K562 (cell line): ENCODE data around the gene GEMIN5. TPM values are rescaled to one million over a fixed set of nuclear protein-coding genes. Genes with fewer than 3 reads are reported as not detected.
A peak's percentile ranks its signal among the peaks of the same experiment; 100 is the strongest.

Experiments used
- ATAC-seq: fragments of 200-7000 bp; cut with Tn5 transposase; 3 replicates; pipeline ENCODE4 v1.9.1; 2020; ENCODE audit warnings: moderate library complexity
- BruUV-seq: library from RNA; stranded (reverse); fragments of 400-500 nt; replicated peaks from 2 replicates; lab custom pipeline; 2021; lab: Mats Ljungman, UMichigan
- CTCF ChIA-PET: fragments of 300-600 bp; formaldehyde crosslinking; extraction: SDS; loops from one replicate; lab custom pipeline; 2021; ENCODE audit warnings: low intra/inter-chr PET ratio; lab: Yijun Ruan, JAX
- POLR2A ChIA-PET: fragments of 300-600, 350-650 bp; sonication (Branson Sonifier 250); formaldehyde crosslinking; extraction: SDS; loops from one replicate; lab custom pipeline; 2021; ENCODE audit warnings: antibody characterized with exemption, inconsistent platforms; lab: Yijun Ruan, JAX
- DNase-seq, 4 experiments: peaks; one replicate each; pipeline versions ENCODE4 v3.0.0 to v3.0.0-alpha.2; 2011 to 2018; ENCODE audit warnings: low spot score in 3 of 4, mixed read lengths in 3 of 4; ENCODE audit errors: extremely low read depth in 1 of 4
- FAIRE-seq: peaks from 2 replicates; lab custom pipeline; 2011; peaks lifted over from hg19 to GRCh38; lab: Jason Lieb, UNC
- H2AFZ ChIP-seq: 2 replicates; pipeline ENCODE4 v1.6.0; 2011; ENCODE audit warnings: low read depth, low read length, control low read depth, inconsistent platforms
- H3K27ac ChIP-seq: fragments of 200-600 bp; 3 replicates; pipeline ENCODE4 v1.8.0; 2011; ENCODE audit warnings: low read depth, mild to moderate bottlenecking, control low read depth, inconsistent platforms, low read length, moderate library complexity, mixed read lengths; ENCODE audit errors: extremely low read depth
- H3K27me3 ChIP-seq, 2 experiments: fragments of 300-600 bp in 1 of 2; 2 replicates in 1 of 2; 3 replicates in 1 of 2; pipeline versions ENCODE4 v1.6.0 to v1.8.0; 2011; ENCODE audit warnings: inconsistent platforms in 2 of 2, low read length in 2 of 2, mild to moderate bottlenecking in 1 of 2, mixed read lengths in 1 of 2, moderate library complexity in 1 of 2; ENCODE audit not compliant: control insufficient read depth in 2 of 2, insufficient read depth in 2 of 2
- H3K36me3 ChIP-seq: fragments of 300-600 bp; 3 replicates; pipeline ENCODE4 v1.8.0; 2011; ENCODE audit warnings: mild to moderate bottlenecking, low read length, inconsistent platforms; ENCODE audit not compliant: control insufficient read depth, insufficient read depth
- H3K4me1 ChIP-seq, 2 experiments: fragments of 200-600 bp in 1 of 2; replicated peaks in 1 of 2; 2 replicates in 1 of 2; 3 replicates in 1 of 2; pipeline versions ENCODE4 v1.5.1 to v1.8.0; 2011; ENCODE audit warnings: inconsistent platforms in 2 of 2, low read length in 2 of 2, mild to moderate bottlenecking in 1 of 2, mixed read lengths in 1 of 2, moderate library complexity in 1 of 2; ENCODE audit not compliant: control insufficient read depth in 2 of 2, insufficient read depth in 2 of 2
- H3K4me2 ChIP-seq: 2 replicates; pipeline ENCODE4 v1.6.1; 2011; ENCODE audit warnings: low read length, control low read depth, inconsistent platforms, mixed read lengths; ENCODE audit not compliant: insufficient read depth
- H3K4me3 ChIP-seq: fragments of 200-600 bp; sonication (generic), shearing (Covaris generic); 2 replicates; pipeline ENCODE4 v1.5.1; 2016; ENCODE audit warnings: control low read depth, inconsistent platforms
- H3K79me2 ChIP-seq: fragments of 200-600 bp; 3 replicates; pipeline ENCODE4 v1.8.0; 2011; ENCODE audit warnings: low read length, inconsistent platforms; ENCODE audit not compliant: control insufficient read depth, insufficient read depth
- H3K9ac ChIP-seq, 2 experiments: 2 replicates each; pipeline versions ENCODE4 v1.6.0 to v1.6.1; 2011; ENCODE audit warnings: low read depth in 2 of 2, low read length in 2 of 2, control low read depth in 1 of 2, inconsistent platforms in 1 of 2, mild to moderate bottlenecking in 1 of 2, mixed read lengths in 1 of 2; ENCODE audit not compliant: insufficient read depth in 1 of 2
- H3K9me1 ChIP-seq: one replicate; pipeline ENCODE4 v1.6.0; 2011; ENCODE audit warnings: inconsistent platforms, mild to moderate bottlenecking, low read length, moderate library complexity; ENCODE audit not compliant: control insufficient read depth, insufficient read depth
- H3K9me3 ChIP-seq: replicated peaks from 2 replicates; pipeline ENCODE4 v1.5.1; 2011; ENCODE audit warnings: low read depth, low read length, inconsistent platforms; ENCODE audit not compliant: control insufficient read depth, insufficient read depth
- H4K20me1 ChIP-seq: replicated peaks from 2 replicates; pipeline ENCODE4 v1.6.1; 2011; ENCODE audit warnings: low read length, inconsistent platforms, mixed read lengths; ENCODE audit not compliant: control insufficient read depth, insufficient read depth
- CEBPG ChIP-seq, 3 experiments: fragments of 200-800 bp in 1 of 3; sonication (Bioruptor generic) in 1 of 3; sonication (generic) in 1 of 3; formaldehyde crosslinking in 1 of 3; IDR thresholded peaks in 2 of 3; conservative IDR thresholded peaks in 1 of 3; 2 replicates each; pipeline versions ENCODE4 v1.6.1 to v1.8.0; 2016 to 2022; ENCODE audit warnings: missing compliant biosample characterization in 2 of 3, missing genetic modification characterization in 2 of 3, mild to moderate bottlenecking in 1 of 3, missing genetic modification reagents in 1 of 3
- CHD1 ChIP-seq: fragments of 200-600 bp; sonication (generic); IDR thresholded peaks from one replicate; pipeline ENCODE4 v1.6.1; 2012; ENCODE audit warnings: mild to moderate bottlenecking, moderate library complexity, low read length, inconsistent platforms
- GABPA ChIP-seq: fragments of 200-800 bp; sonication (Bioruptor generic); conservative IDR thresholded peaks from 2 replicates; pipeline ENCODE4 v1.6.1; 2016; ENCODE audit warnings: low read depth, missing genetic modification characterization, missing compliant biosample characterization
- GTF2F1 ChIP-seq: IDR thresholded peaks from 2 replicates; pipeline ENCODE4 v1.6.1; 2011; ENCODE audit warnings: low read depth, low read length, improper control_type of control experiment
- HNRNPK ChIP-seq: fragments of 200-400 bp; formaldehyde crosslinking; IDR thresholded peaks from one replicate; pipeline ENCODE4 v1.6.1; 2018; ENCODE audit warnings: mild to moderate bottlenecking, low read depth, low read length; ENCODE audit not compliant: poor library complexity, severe bottlenecking
- KDM1A ChIP-seq, 2 experiments: fragments of 450-650 bp; IDR thresholded peaks; 2 replicates each; pipeline ENCODE4 v1.6.1; 2016; ENCODE audit warnings: mild to moderate bottlenecking in 2 of 2
- MYBL2 ChIP-seq, 2 experiments: fragments of 450-650 bp in 1 of 2; sonication (generic) in 1 of 2; formaldehyde crosslinking in 1 of 2; IDR thresholded peaks; 2 replicates each; pipeline versions ENCODE4 v1.6.1 to v1.8.1; 2017 to 2022; ENCODE audit warnings: borderline replicate concordance in 1 of 2, inconsistent platforms in 1 of 2, low read depth in 1 of 2, mild to moderate bottlenecking in 1 of 2, missing genetic modification reagents in 1 of 2, moderate library complexity in 1 of 2
- NFATC3 ChIP-seq: fragments of 450-650 bp; IDR thresholded peaks from 2 replicates; pipeline ENCODE4 v1.6.1; 2017; ENCODE audit warnings: mild to moderate bottlenecking
- OTX1 ChIP-seq: fragments of 450-650 bp; formaldehyde crosslinking; IDR thresholded peaks from 2 replicates; pipeline ENCODE4 v1.4.0; 2022; ENCODE audit warnings: mild to moderate bottlenecking
- PTTG1 ChIP-seq: fragments of 450-650 bp; IDR thresholded peaks from 2 replicates; pipeline ENCODE4 v1.6.1; 2016; ENCODE audit warnings: low read depth, mild to moderate bottlenecking, missing genetic modification characterization, missing compliant biosample characterization
- RBBP5 ChIP-seq: fragments of 200-600 bp; sonication (generic); IDR thresholded peaks from 2 replicates; pipeline ENCODE4 v1.6.1; 2012; ENCODE audit warnings: borderline replicate concordance, mild to moderate bottlenecking, low read length, control low read depth, inconsistent platforms; ENCODE audit not compliant: insufficient read depth, poor library complexity, severe bottlenecking
- SMARCA4 ChIP-seq: fragments of 450-650 bp; IDR thresholded peaks from 2 replicates; pipeline ENCODE4 v1.6.1; 2016
- TCF3 ChIP-seq: sonication (generic); formaldehyde crosslinking; IDR thresholded peaks from 2 replicates; pipeline ENCODE4 v1.4.0; 2020; ENCODE audit warnings: mild to moderate bottlenecking, missing genetic modification reagents
- WHSC1 ChIP-seq: IDR thresholded peaks from one replicate; pipeline ENCODE4 v1.6.1; 2012; ENCODE audit warnings: low read length, control low read depth, inconsistent platforms
- ZNF124 ChIP-seq: sonication (generic); formaldehyde crosslinking; IDR thresholded peaks from 2 replicates; pipeline ENCODE4 v1.8.1; 2022; ENCODE audit warnings: missing genetic modification reagents
- ZNF263 ChIP-seq: sonication (generic); formaldehyde crosslinking; IDR thresholded peaks from 2 replicates; pipeline ENCODE4 v1.8.0; 2022; ENCODE audit warnings: mild to moderate bottlenecking, missing genetic modification reagents, borderline replicate concordance
- ZNF551 ChIP-seq: fragments of 250-450 bp; sonication (Bioruptor Pico); IDR thresholded peaks from 2 replicates; pipeline ENCODE4 v1.5.0; 2021; ENCODE audit warnings: mild to moderate bottlenecking, moderate library complexity
- WGBS: fragments of 100-300 bp; shearing (Covaris generic); methylation state at CpG from one replicate; pipeline ENCODE4 v1.1.6; 2016; ENCODE audit warnings: low coverage, mixed read lengths; ENCODE audit not compliant: insufficient coverage; ENCODE audit errors: missing lambda C conversion rate; 5-methylcytosine and 5-hydroxymethylcytosine counted together
- in situ Hi-C: fragments of 300-500 bp; cut with MboI; formaldehyde crosslinking; loops from 4 replicates; pipeline ENCODE4 v1.15.0; 2018; ENCODE audit warnings: inconsistent platforms, mixed read lengths
- intact Hi-C: fragments of 100-400 bp; cut with micrococcal nuclease; formaldehyde crosslinking; loops from 2 replicates; pipeline ENCODE4 v1.14.2; 2022
- polyA plus RNA-seq, 8 experiments: library from polyadenylated mRNA; depleted of rRNA in 4 of 8; stranded (reverse) in 5 of 8; unstranded in 3 of 8; fragments of >200 nt; fragmentation: Nextera tagmentation in 2 of 8; fragmentation: Illumina TruSeq in 1 of 8; extraction: Ambion mirVana in 2 of 8; extraction: Trizol in 1 of 8; gene quantifications; 2 replicates each; pipeline versions ENCODE4 v1.2.1 to v1.2.3, GENCODE V29; 2011 to 2014; ENCODE audit warnings: inconsistent platforms in 1 of 8, missing spikeins in 1 of 8
- total RNA-seq, 7 experiments: library from RNA; depleted of rRNA in 6 of 7; stranded (reverse); fragments of >200 nt in 6 of 7; fragmentation: Illumina TruSeq in 2 of 7; extraction: Trizol in 2 of 7; gene quantifications; 2 replicates each; pipeline versions ENCODE4 v1.2.1 to v1.2.3, GENCODE V29; 2011 to 2021; ENCODE audit warnings: low replicate concordance in 1 of 7
- TF ChIP-seq, protein P1 (sequence below), 2 experiments: fragments of 200-800 bp in 1 of 2; sonication (Bioruptor generic) in 1 of 2; sonication (generic) in 1 of 2; formaldehyde crosslinking in 1 of 2; IDR thresholded peaks in 1 of 2; conservative IDR thresholded peaks in 1 of 2; 2 replicates each; pipeline versions ENCODE4 v1.5.0 to v1.6.1; 2016 to 2020; ENCODE audit warnings: missing compliant biosample characterization in 1 of 2, missing genetic modification characterization in 1 of 2, missing genetic modification reagents in 1 of 2

GEMIN5 gene
- total and polyA plus RNA-seq, 9 of the 15 experiments (the other 6 are each of a cell fraction or from before 2014, with no cell fraction given) = 10.3 to 48.2 (median 34.7) TPM

GRCh38 chr5:154858972-154859871 is 78.8 kb downstream of the GEMIN5 start:
- TSS peak; percentile 54 for BruUV-seq
- Histone ChIP-seq H3K27ac (peak overlapping the region; percentile 95), H3K4me2 (peak overlapping the region; percentile 96), H3K4me1 (peaks cover 17 to 31% of the 10 kb centered on the region in 2 experiments; a peak in 4 of 5 replicates), H3K79me2 (peaks cover 57% of the 10 kb centered on the region), H2AFZ (peak overlapping the region; percentile 95), H3K4me3 (peak overlapping the region; percentile 88), H3K9me1 (no peaks in the 10 kb centered on the region), H3K27me3 (no peaks in the 10 kb centered on the region), H4K20me1 (no peaks in the 10 kb centered on the region; the same call in 1 of the 2 replicates), H3K36me3 (peaks cover 22% of the 10 kb centered on the region), H3K9me3 (no peaks in the 10 kb centered on the region), H3K9ac (peak overlapping the region; percentile 87 to 97)
- under 1% methylated on average over 26 of the region's 26 CpGs for WGBS
- intact Hi-C loops = loop anchor here (1.0 to 2.0 kb wide), 3 partner anchors 24 to 104 kb away; partner anchors contain the start of gene LARP1
- in situ Hi-C loops = no loop called here
- peak; percentile 79 for FAIRE-seq
- POLR2A ChIA-PET = interaction anchor here (0.5 to 2.9 kb wide), 8 partner anchors 9 to 231 kb away, joined by 3 to 11 read pairs (median 4); no protein-coding TSS in a partner anchor
- peak in 1 of 4 experiments; percentile 31 for DNase-seq
- CTCF ChIA-PET = no interaction called here
- no peak; the same call in 1 of the 3 replicates for ATAC-seq
- TF ChIP-seq NFATC3 (no peak), KDM1A (IDR thresholded peaks at IDR 0.05) (peak; percentile 80 to 87), WHSC1 (no peak), TCF3 (CRISPR knock-in tag) (no peak), OTX1 (no peak), PTTG1 (no peak), SMARCA4 (0 out of 2 replicates have a peak, but pooled peaks have one; percentile 6), CHD1 (no peak), GTF2F1 (no peak), ZNF124 (CRISPR knock-in tag) (no peak), MYBL2 (IDR thresholded peaks at IDR 0.05; ENCODE audit: low read depth) (no peak), MYBL2 (CRISPR knock-in tag; IDR thresholded peaks at IDR 0.05; ENCODE audit: borderline replicate concordance) (no peak), GABPA (no peak), HNRNPK (no peak), RBBP5 (no peak), ZNF263 (CRISPR knock-in tag) (0 out of 2 replicates have a peak, but pooled peaks have one; percentile 10), CEBPG (CRISPR knock-in tag; IDR thresholded peaks at IDR 0.05) (no peak), CEBPG (tag; conservative IDR thresholded peaks at IDR 0.05 in 1 of 2, IDR thresholded peaks at IDR 0.05 in 1 of 2) (no peak), ZNF551 (no peak)
- TF ChIP-seq, protein P1, sequence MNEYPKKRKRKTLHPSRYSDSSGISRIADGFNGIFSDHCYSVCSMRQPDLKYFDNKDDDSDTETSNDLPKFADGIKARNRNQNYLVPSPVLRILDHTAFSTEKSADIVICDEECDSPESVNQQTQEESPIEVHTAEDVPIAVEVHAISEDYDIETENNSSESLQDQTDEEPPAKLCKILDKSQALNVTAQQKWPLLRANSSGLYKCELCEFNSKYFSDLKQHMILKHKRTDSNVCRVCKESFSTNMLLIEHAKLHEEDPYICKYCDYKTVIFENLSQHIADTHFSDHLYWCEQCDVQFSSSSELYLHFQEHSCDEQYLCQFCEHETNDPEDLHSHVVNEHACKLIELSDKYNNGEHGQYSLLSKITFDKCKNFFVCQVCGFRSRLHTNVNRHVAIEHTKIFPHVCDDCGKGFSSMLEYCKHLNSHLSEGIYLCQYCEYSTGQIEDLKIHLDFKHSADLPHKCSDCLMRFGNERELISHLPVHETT (CRISPR knock-in tag; conservative IDR thresholded peaks at IDR 0.05 in 1 of 2, IDR thresholded peaks at IDR 0.05 in 1 of 2) = no peak
